ENCODE measurements around the gene PKD1L1. TPM values are rescaled to one million over a fixed set of nuclear protein-coding genes. Genes with fewer than 3 reads are reported as not detected.

The PKD1L1 gene
- total RNA-seq, 2 donors from 2014 or later, result 0.56 to 0.82 TPM

DNA sequence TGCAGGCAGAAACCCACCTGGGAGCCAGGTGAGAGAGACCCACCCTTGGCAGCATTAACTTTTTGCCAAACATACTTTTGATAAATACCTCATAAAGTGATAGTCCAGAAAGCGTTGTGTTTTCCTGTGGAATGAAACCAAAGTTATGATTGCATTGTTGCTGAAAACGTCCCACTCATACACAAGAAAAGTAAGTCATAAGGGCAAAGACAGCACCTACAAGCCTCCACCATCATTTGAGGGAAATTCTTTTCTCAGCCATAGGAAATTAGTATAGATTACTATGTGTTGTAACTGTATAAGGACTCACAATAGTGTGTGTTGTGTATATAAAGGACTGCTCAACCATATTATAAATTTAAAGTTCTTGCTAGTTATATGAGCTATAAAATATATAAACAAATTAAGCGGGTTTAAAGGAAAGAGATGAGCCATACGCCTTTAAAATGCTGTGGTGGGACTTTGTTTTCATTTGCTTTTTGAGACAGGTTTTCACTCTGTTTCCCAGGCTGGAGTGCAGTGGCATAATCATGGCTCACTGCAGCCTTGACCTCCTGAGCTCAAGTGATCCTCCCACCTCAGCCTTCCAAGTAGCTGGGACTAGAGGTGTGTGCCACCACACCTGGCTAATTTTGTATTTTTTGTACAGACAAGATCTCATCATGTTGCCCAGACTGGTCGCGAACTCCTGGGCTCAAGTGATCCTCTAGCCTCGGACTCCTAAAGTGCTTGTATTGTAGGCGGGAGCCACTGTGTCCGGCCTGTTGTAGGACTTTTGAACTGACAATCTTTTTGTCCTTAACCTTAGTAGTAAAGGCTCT, 160.8 kb downstream of the PKD1L1 start:
- ATAC-seq (no peak), DNase-seq (no peak)
- intact Hi-C loops (cut with DNase I, micrococcal nuclease), result no loop called here

GRCh38 chr7:47786557-47787248, 161.6 kb downstream of the PKD1L1 start:
- intact Hi-C loops (cut with DNase I, micrococcal nuclease), result no loop called here
- no peak for ATAC-seq
- DNase-seq, result peak; percentile 14 to 52

- ATAC-seq, result no peak
- intact Hi-C loops (cut with DNase I, micrococcal nuclease), result no loop called here
- DNase-seq, result no peak
These were observed 162.2 kb downstream of the PKD1L1 start for GRCh38 chr7:47785923-47786556.

- ATAC-seq (no peak), DNase-seq (no peak)
- intact Hi-C loops (cut with DNase I, micrococcal nuclease), result no loop called here
These were observed 164.6 kb downstream of the PKD1L1 start for GRCh38 chr7:47783456-47784223.

GRCh38 chr7:47782792-47783191, 165.5 kb downstream of the PKD1L1 start:
- intact Hi-C loops (cut with DNase I, micrococcal nuclease), result no loop called here
- DNase-seq, result no peak
- no peak for ATAC-seq

DNA sequence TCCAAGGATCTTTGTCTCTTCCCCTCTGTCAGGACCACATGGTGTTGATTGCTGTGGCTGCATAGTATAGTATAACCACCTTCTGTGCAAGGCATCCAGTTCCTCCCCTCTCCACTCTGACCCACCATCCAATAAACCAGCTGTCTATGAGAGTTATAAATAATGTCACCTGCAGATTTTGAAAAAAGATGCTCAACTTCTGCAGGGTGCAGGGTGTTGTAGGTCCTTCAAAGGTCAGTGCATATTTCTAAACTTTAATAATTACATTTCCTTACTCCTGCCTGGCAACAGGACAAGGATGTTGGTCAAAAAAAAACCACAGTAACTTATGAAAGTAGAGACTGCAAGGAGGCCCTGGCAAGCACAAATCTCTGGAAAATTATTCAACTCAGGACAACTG, 166.2 kb downstream of the PKD1L1 start:
- no peak for ATAC-seq
- intact Hi-C loops (cut with DNase I, micrococcal nuclease), result no loop called here

GRCh38 chr7:47780555-47780954, 167.7 kb downstream of the PKD1L1 start:
- intact Hi-C loops (cut with DNase I, micrococcal nuclease), result no loop called here
- ATAC-seq (no peak), DNase-seq (no peak)

More for the DNA sequence above, 166.2 kb downstream of the PKD1L1 start:
- no peak for DNase-seq

GRCh38 chr7:47779341-47779771, 168.9 kb downstream of the PKD1L1 start:
- intact Hi-C loops (cut with DNase I, micrococcal nuclease), result no loop called here
- ATAC-seq (no peak), DNase-seq (no peak)

GRCh38 chr7:47778153-47778661, 170.1 kb downstream of the PKD1L1 start:
- DNase-seq, result no peak
- intact Hi-C loops (cut with DNase I, micrococcal nuclease), result no loop called here
- ATAC-seq, result peak; percentile 36

DNA sequence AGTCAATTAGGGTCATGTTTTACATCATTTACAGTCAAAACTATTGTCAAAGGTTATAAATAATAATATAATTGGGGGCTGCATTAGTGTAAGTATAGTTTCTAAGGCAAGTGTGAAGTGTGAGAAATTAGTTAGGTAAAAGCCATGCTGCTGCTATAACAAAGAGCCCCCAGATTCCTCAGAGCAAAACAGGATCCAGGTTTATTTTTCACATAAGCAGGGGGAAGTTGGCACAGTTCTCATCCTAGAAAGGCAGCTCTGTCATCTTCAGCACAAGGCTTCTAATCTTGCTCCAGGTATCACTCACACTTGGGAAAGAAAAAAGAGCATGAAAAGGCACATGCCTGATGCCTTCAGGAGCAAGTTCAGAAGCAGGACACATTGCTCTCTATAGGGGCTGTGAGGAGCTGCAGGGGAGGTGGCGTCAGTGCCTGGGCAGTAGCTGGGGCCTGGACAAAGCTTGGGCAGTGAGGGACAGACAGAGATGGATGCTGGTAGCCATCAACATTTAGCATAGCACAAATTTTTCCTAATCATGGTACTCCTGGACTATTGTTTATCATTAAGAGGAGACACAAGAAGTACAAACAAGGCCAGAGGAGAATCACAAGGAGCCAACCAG, 170.6 kb downstream of the PKD1L1 start:
- DNase-seq (no peak), ATAC-seq (no peak)
- intact Hi-C loops (cut with DNase I, micrococcal nuclease), result no loop called here

- intact Hi-C loops (cut with DNase I, micrococcal nuclease), result no loop called here
- ATAC-seq (no peak), DNase-seq (no peak)
These were observed 171.9 kb downstream of the PKD1L1 start for GRCh38 chr7:47776335-47776734.

GRCh38 chr7:47775238-47775637, 173.0 kb downstream of the PKD1L1 start:
- DNase-seq (no peak), ATAC-seq (no peak)

GRCh38 chr7:47772492-47772891, 175.8 kb downstream of the PKD1L1 start:
- ATAC-seq, result no peak
- DNase-seq, result no peak
- intact Hi-C loops (cut with DNase I, micrococcal nuclease), result no loop called here

More at GRCh38 chr7:47775238-47775637, 173.0 kb downstream of the PKD1L1 start:
- intact Hi-C loops (cut with DNase I, micrococcal nuclease), result no loop called here

- ATAC-seq (no peak), DNase-seq (no peak)
- intact Hi-C loops (cut with DNase I, micrococcal nuclease), result no loop called here
These were observed 176.3 kb downstream of the PKD1L1 start for GRCh38 chr7:47771990-47772360.

DNA sequence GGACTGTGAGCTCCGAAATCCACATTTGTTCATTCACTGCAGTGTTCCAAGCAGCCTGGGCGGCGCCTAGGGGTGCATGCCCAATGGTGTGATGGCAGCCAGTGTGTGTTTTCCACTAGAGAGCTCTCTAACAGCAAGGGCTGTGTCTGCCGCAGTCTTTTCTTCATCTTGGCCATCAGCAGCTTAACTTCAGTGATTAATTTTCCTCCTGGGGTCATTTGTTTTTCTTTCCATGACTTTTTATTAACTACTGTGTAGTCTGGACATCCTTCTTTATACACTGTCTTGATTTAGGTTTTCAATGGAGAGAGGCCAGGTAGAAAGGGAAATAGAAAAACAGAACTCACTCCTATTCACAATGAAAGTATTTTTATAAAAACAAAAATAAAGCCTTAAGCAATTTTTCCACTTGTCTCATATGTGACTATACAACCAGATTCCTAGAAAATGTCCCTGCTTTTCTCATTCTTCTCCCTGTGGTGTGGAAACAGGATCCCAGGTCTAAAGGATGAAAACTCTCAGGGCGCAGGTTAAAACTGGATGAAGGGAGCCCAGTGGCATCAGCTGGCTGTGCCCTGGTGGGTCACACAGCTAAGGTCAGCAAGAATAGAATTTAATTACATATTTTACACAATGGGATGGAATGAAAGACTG, 176.8 kb downstream of the PKD1L1 start:
- intact Hi-C loops (cut with DNase I, micrococcal nuclease), result no loop called here
- DNase-seq (no peak), ATAC-seq (no peak)

DNA sequence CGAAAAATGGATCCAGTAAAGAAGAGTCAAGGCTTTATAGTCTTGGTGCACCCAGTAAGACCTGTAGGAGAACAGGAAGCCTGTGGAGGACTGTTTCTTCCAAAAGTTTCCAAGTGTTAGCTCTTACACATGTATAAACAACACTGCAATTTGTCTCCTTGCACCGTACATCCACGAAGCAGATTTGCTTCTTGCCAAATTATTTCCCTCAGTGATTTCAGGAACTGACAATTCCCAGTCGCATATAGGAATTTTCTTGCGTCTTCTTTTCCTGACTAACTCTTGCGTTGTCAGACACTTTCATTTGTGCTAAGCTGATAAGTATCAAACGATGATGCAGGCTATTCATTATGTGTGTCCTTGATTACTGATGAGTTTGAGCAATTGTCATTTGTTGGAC, 182.1 kb downstream of the PKD1L1 start:
- no peak for ATAC-seq

GRCh38 chr7:47765373-47765979, 182.8 kb downstream of the PKD1L1 start:
- DNase-seq (no peak), ATAC-seq (no peak)
- intact Hi-C loops (cut with DNase I, micrococcal nuclease), result no loop called here

More for the DNA sequence above, 182.1 kb downstream of the PKD1L1 start:
- no peak for DNase-seq
- intact Hi-C loops (cut with DNase I, micrococcal nuclease), result no loop called here

- intact Hi-C loops (cut with DNase I, micrococcal nuclease), result no loop called here
- ATAC-seq, result no peak
- DNase-seq, result no peak
These were observed 183.5 kb downstream of the PKD1L1 start for GRCh38 chr7:47764746-47765145.
